GM10266 (cell line): Measurements from ENCODE around the gene PRKCA.

Experiments
- DNase-seq: peaks from one replicate; pipeline ENCODE4 v3.0.0; 2012; ENCODE audit errors: extremely low spot score
- TF ChIP-seq, protein P1 (sequence below): IDR thresholded peaks from 2 replicates; pipeline ENCODE4 v1.5.1; 2012; ENCODE audit warnings: mild to moderate bottlenecking, low read depth; ENCODE audit not compliant: control insufficient read depth, insufficient read depth; ENCODE audit errors: missing control alignments

PRKCA gene

DNA sequence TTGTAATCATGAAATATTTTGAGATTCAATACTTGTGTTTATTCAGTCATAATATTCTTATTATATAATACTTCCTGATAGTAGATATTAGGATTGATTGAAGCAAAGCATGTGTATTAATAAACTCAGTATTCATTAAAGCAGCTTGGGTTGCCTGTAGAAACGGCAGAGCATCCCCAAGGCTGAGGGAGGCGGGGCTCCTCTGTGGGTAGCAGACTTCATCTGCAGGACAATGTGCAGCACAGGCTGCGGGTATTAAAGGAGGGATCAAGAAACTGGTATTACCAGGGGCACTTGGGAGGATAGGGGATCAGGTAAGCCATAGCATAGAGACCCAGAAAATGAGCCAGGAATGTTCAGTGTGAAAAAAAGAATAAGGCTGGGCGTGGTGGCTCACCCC, 213.6 kb downstream of the PRKCA start:
- TF ChIP-seq, protein P1, sequence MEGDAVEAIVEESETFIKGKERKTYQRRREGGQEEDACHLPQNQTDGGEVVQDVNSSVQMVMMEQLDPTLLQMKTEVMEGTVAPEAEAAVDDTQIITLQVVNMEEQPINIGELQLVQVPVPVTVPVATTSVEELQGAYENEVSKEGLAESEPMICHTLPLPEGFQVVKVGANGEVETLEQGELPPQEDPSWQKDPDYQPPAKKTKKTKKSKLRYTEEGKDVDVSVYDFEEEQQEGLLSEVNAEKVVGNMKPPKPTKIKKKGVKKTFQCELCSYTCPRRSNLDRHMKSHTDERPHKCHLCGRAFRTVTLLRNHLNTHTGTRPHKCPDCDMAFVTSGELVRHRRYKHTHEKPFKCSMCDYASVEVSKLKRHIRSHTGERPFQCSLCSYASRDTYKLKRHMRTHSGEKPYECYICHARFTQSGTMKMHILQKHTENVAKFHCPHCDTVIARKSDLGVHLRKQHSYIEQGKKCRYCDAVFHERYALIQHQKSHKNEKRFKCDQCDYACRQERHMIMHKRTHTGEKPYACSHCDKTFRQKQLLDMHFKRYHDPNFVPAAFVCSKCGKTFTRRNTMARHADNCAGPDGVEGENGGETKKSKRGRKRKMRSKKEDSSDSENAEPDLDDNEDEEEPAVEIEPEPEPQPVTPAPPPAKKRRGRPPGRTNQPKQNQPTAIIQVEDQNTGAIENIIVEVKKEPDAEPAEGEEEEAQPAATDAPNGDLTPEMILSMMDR = no peak
- no peak for DNase-seq

DNA sequence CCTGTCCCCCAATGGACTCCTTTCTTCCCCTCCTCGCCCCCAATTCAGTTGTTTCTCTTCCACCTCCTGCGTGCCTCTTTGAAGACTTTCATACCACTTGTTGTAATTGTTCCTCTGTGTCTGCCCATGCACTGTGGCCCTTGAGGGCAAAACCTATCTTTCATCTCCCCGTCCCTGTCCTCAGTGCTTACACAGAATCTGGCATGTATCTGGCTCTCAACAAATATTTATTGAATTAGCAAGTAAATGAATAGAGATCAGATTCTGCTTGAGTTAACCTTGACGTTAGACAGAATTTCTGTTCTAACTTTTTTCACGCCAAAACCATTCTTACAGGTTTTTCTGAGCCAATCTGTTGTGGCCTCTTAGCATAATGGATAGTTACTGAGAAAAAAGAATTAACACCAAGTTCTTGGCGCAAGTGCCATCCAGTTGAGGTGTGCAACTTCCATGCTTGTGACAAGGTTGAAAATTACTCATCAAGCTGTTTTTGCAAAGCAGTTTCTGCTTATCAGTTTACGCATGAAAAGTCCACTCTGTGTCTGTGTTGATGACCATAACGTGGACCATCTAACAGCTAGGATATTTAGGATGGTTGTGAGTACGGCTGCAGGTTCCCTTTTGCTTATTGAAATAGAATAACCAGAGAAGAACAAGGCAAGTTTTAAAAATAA, 215.1 kb downstream of the PRKCA start:
- no peak for DNase-seq
- TF ChIP-seq, protein P1 = no peak

DNA sequence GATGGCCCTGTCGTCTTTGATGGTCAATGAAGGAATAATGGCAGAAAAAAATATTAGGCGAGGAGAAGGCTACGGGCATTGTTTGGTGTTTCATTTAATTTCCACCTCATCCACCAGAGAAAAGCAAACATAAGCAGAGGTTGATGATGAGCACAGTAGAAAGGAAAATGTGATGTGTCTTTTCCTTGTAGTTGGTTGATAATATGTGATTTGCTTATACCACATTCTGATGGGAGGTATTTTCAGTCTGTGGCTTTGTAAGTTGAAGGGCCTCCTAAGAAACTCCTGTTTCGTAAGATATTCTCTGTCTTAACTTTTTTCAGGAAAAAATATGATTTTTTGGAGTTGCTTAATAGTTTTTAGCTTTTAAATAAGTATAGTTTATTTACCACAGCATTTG, 215.7 kb downstream of the PRKCA start:
- no peak for DNase-seq
- TF ChIP-seq, protein P1 = no peak

DNA sequence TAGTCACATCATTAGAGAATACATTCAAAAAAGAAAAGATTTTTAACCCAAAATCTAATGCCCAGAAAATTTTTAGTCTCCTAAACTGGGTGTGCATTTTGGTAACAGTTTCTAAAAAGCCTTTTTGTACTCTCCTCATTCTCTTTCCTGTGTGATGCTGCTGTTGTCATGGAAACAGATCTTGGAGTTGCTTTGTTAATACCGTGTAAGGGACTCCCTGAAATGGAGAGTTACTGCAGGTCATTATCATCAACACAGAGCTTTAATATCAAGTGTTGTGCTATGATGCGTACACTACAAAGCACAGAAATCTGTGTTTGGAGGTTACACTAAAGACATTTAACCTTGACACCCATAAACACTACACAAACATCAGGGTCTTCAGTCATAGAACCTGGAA, 216.3 kb downstream of the PRKCA start:
- TF ChIP-seq, protein P1 = no peak
- DNase-seq = no peak

DNA sequence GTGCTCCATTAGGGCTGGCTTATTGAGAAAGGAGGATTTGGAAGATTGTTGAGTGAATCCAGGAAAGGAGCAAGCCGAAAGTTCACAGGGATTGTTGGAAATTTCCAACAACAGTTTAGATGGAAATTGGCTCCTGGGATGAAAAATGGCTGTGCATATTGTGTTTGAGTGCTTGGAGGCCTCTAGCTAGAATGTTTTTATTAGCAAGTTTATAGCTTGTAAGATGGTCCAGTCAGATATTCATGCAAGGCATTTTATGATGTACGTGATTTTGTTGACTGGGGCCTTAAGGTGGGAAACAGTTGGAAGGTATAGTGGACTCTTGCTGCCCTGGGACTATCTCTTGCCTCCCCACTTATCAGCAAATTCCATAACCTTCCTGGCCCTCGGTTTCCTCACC, 216.7 kb downstream of the PRKCA start:
- DNase-seq = no peak
- TF ChIP-seq, protein P1 = no peak

DNA sequence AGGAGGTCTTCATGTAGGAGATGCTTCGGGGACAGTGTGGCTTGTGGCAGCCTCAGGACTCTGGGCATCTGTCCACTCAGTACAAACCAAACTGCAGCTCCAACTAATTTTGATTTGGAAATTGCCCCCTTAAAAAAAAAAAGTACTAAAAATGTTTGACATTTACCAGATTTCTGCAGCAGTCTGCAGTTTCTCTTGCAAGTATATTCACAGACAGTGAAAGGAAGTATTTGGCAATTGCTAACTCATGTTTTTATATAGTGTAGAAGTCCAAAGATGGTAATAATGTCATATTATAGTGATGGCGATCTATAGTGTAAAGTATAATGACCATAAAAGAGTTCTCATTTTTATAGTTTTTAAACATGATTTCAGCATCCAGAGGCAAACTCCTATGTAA, 218.6 kb downstream of the PRKCA start:
- DNase-seq = no peak

More for the DNA sequence above, 218.6 kb downstream of the PRKCA start:
- TF ChIP-seq, protein P1 = no peak
